ENCODE data around the gene TXNRD1. TPM values are rescaled to one million over a fixed set of nuclear protein-coding genes. Genes with fewer than 3 reads are reported as not detected.
"Not testable (repeated sequence)": the region's sequence is repeated elsewhere in the genome, so short reads cannot be mapped to it uniquely, and the experiment has no call there.

The TXNRD1 gene
- total RNA-seq, 2 donors from 2014 or later: 35.9 to 36.6 TPM

- ATAC-seq (no peak), DNase-seq (no peak)
- Histone ChIP-seq H3K4me1 (no peaks in the 10 kb centered on the region), H3K36me3 (replicated peaks in 1 of 2; ENCODE audit: insufficient read depth in 1 of 2, low read depth in 2 of 2) (no peaks in the 10 kb centered on the region), H3K9me3 (no peaks in the 10 kb centered on the region), H3K27ac (no peak overlapping the region), H3K4me3 (no peak overlapping the region), H3K27me3 (no peaks in the 10 kb centered on the region)
- intact Hi-C loops (cut with DNase I): no loop called here
- TF ChIP-seq, protein P1, sequence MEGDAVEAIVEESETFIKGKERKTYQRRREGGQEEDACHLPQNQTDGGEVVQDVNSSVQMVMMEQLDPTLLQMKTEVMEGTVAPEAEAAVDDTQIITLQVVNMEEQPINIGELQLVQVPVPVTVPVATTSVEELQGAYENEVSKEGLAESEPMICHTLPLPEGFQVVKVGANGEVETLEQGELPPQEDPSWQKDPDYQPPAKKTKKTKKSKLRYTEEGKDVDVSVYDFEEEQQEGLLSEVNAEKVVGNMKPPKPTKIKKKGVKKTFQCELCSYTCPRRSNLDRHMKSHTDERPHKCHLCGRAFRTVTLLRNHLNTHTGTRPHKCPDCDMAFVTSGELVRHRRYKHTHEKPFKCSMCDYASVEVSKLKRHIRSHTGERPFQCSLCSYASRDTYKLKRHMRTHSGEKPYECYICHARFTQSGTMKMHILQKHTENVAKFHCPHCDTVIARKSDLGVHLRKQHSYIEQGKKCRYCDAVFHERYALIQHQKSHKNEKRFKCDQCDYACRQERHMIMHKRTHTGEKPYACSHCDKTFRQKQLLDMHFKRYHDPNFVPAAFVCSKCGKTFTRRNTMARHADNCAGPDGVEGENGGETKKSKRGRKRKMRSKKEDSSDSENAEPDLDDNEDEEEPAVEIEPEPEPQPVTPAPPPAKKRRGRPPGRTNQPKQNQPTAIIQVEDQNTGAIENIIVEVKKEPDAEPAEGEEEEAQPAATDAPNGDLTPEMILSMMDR (IDR thresholded peaks at IDR 0.05): no peak
- no peak for TF ChIP-seq POLR2A (IDR thresholded peaks at IDR 0.05)
- WGBS, 2 donors: 95 to 98% methylated on average over 5 of the region's 5 CpGs
Measured at GRCh38 chr12:104168596-104168995, 47.0 kb upstream of the TXNRD1 start.

- no peaks in the 10 kb centered on the region for H3K4me1 ChIP-seq
- no peaks in the 10 kb centered on the region for H3K27me3 ChIP-seq
- no peaks in the 10 kb centered on the region for H3K9me3 ChIP-seq
- H3K36me3 ChIP-seq (replicated peaks in 1 of 2; ENCODE audit: insufficient read depth in 1 of 2, low read depth in 2 of 2): no peaks in the 10 kb centered on the region
- 75 to 81% methylated on average over 22 to 27 of the region's 28 CpGs for WGBS, 2 donors
- no peak overlapping the region for H3K27ac ChIP-seq
- TF ChIP-seq, protein P1 (IDR thresholded peaks at IDR 0.05): no peak
- TF ChIP-seq POLR2A (IDR thresholded peaks at IDR 0.05): no peak
- no peak for DNase-seq
- no peak for ATAC-seq
- intact Hi-C loops (cut with DNase I): no loop called here
- no peak overlapping the region for H3K4me3 ChIP-seq
Measured at GRCh38 chr12:104171785-104172569, 43.6 kb upstream of the TXNRD1 start.

GRCh38 chr12:104172570-104172947 lies 43.0 kb upstream of the TXNRD1 start:
- Histone ChIP-seq H3K27ac (no peak overlapping the region), H3K36me3 (replicated peaks in 1 of 2; ENCODE audit: insufficient read depth in 1 of 2, low read depth in 2 of 2) (no peaks in the 10 kb centered on the region), H3K4me3 (no peak overlapping the region), H3K27me3 (no peaks in the 10 kb centered on the region), H3K9me3 (no peaks in the 10 kb centered on the region), H3K4me1 (no peaks in the 10 kb centered on the region)
- DNase-seq (no peak), ATAC-seq (no peak)
- TF ChIP-seq POLR2A (IDR thresholded peaks at IDR 0.05): no peak
- TF ChIP-seq, protein P1 (IDR thresholded peaks at IDR 0.05): no peak
- intact Hi-C loops (cut with DNase I): no loop called here
- 91 to 94% methylated on average over 6 of the region's 6 CpGs for WGBS, 2 donors

- H3K36me3 ChIP-seq (replicated peaks in 1 of 2; ENCODE audit: insufficient read depth in 1 of 2, low read depth in 2 of 2); ATAC-seq; DNase-seq; intact Hi-C loops (cut with DNase I); H3K27ac ChIP-seq; H3K4me3 ChIP-seq; H3K27me3 ChIP-seq; H3K9me3 ChIP-seq; H3K4me1 ChIP-seq: not testable (repeated sequence)
- 87 to 98% methylated on average over 4 to 5 of the region's 5 CpGs for WGBS, 2 donors
Measured at GRCh38 chr12:104173804-104174203, 41.8 kb upstream of the TXNRD1 start.

DNA sequence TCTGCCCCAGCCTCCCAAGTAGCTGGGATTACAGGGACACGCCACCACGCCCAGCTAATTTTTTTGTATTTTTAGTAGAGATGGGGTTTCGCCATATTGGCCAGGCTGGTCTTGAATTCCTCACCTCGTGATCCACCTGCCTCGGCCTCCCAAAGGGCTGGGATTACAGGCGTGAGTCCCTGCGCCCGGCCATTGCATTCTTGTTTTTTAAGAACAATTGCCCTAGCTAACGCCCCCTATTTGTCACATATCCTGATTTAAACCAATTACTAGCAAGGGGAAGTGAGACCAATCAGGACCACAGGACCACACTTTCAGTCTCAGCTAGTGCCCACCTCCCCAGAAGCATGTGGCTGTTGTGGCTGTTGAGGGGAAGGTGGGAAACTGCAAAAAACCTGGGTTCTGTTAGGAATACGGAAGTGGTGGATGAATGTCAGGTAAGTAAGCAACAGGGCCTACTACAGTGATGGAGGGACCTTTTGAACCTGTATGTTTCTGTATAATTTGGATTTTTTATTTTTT lies 39.8 kb upstream of the TXNRD1 start:
- H3K27ac ChIP-seq: no peak overlapping the region
- H3K36me3 ChIP-seq (replicated peaks in 1 of 2; ENCODE audit: insufficient read depth in 1 of 2, low read depth in 2 of 2): no peaks in the 10 kb centered on the region
- peaks cover 14% of the 10 kb centered on the region for H3K4me1 ChIP-seq
- H3K27me3 ChIP-seq: no peaks in the 10 kb centered on the region
- no peak overlapping the region for H3K4me3 ChIP-seq
- DNase-seq (no peak), ATAC-seq (no peak)
- WGBS, 2 donors: 79 to 83% methylated on average over 10 of the region's 10 CpGs
- intact Hi-C loops (cut with DNase I): no loop called here
- no peak for TF ChIP-seq POLR2A (IDR thresholded peaks at IDR 0.05)
- TF ChIP-seq, protein P1 (IDR thresholded peaks at IDR 0.05): no peak
- H3K9me3 ChIP-seq: no peaks in the 10 kb centered on the region

Measured in body of pancreas (tissue), 4 donors.